Activated CD4-positive, alpha-beta T cell treated with anti-CD3 and anti-CD28 coated beads, Interleukin-2, Interleukin-6, amounts not matched to agents 100 ng/mL and 50 ng/mL, durations not matched to agents 16 hours and 8 hours (primary cell): ENCODE data around the gene BMI1.

ENCODE experiments used
- DNase-seq: peaks from one replicate; pipeline ENCODE4 v3.0.0-alpha.2; 2020

BMI1 gene

GRCh38 chr10:22368981-22369380 is 48.1 kb downstream of the BMI1 start:
- no peak for DNase-seq

GRCh38 chr10:22369434-22370072 is 48.7 kb downstream of the BMI1 start:
- peak; percentile 41 for DNase-seq

- no peak for DNase-seq
Observed at GRCh38 chr10:22370320-22370719, 49.4 kb downstream of the BMI1 start.

- no peak for DNase-seq
Observed at GRCh38 chr10:22372298-22372697, 51.4 kb downstream of the BMI1 start.

- DNase-seq = no peak
Observed at GRCh38 chr10:22372917-22373316, 52.0 kb downstream of the BMI1 start.

- DNase-seq = no peak
Observed at GRCh38 chr10:22374489-22375126, 53.7 kb downstream of the BMI1 start.

- DNase-seq = peak; percentile 25
Observed at GRCh38 chr10:22379059-22379458, 58.2 kb downstream of the BMI1 start.
